HepG2 (cell line): ENCODE results near the gene PLSCR4. TPM values are rescaled to one million over a fixed set of nuclear protein-coding genes. Genes with fewer than 3 reads are reported as not detected.

ENCODE experiments used
- CCAR2 ChIP-seq: fragments of 200-400 bp; formaldehyde crosslinking; optimal IDR thresholded peaks from 2 replicates; pipeline ENCODE3; 2018; ENCODE audit warnings: low read depth, mild to moderate bottlenecking, low read length, moderate library complexity
- EHMT2 ChIP-seq: fragments of 200-600 bp; sonication (generic); IDR thresholded peaks from 2 replicates; pipeline ENCODE4 v1.7.0; 2017; ENCODE audit warnings: antibody characterized with exemption, low read depth, low read length, borderline replicate concordance
- EP300 ChIP-seq, 3 experiments: sonication (generic) in 1 of 3; formaldehyde crosslinking in 1 of 3; IDR thresholded peaks; 2 replicates each; pipeline versions ENCODE4 v1.5.1 to v1.6.1; 2011 to 2020; ENCODE audit warnings: low read depth in 2 of 3, low read length in 2 of 3, borderline replicate concordance in 1 of 3, improper control_type of control experiment in 1 of 3, mild to moderate bottlenecking in 1 of 3, missing genetic modification reagents in 1 of 3, moderate library complexity in 1 of 3
- HDAC2 ChIP-seq: sonication (generic); formaldehyde crosslinking; IDR thresholded peaks from 2 replicates; pipeline ENCODE4 v1.4.0; 2020; ENCODE audit warnings: missing genetic modification reagents
- HMG20B ChIP-seq: conservative IDR thresholded peaks from 2 replicates; pipeline ENCODE4 v1.6.1; 2016; ENCODE audit warnings: missing genetic modification reagents, missing compliant biosample characterization
- NAIF1 ChIP-seq: sonication (generic); formaldehyde crosslinking; IDR thresholded peaks from 2 replicates; pipeline ENCODE4 v1.5.0; 2020; ENCODE audit warnings: mild to moderate bottlenecking, missing genetic modification reagents, borderline replicate concordance
- POLR2A ChIP-seq, 2 experiments: IDR thresholded peaks; 2 replicates each; pipeline ENCODE4 v1.6.1; 2011; ENCODE audit warnings: low read depth in 2 of 2, low read length in 2 of 2, mild to moderate bottlenecking in 1 of 2, moderate library complexity in 1 of 2; ENCODE audit not compliant: insufficient read depth in 1 of 2
- RFX5 ChIP-seq: IDR thresholded peaks from 2 replicates; pipeline ENCODE4 v1.6.1; 2011; ENCODE audit warnings: low read depth, low read length, improper control_type of control experiment
- SMAD9 ChIP-seq: sonication (generic); formaldehyde crosslinking; IDR thresholded peaks from 2 replicates; pipeline ENCODE4 v1.5.1; 2020; ENCODE audit warnings: mild to moderate bottlenecking, missing genetic modification reagents
- SMARCC2 ChIP-seq: fragments of 450-650 bp; IDR thresholded peaks from 2 replicates; pipeline ENCODE4 v1.6.1; 2017; ENCODE audit warnings: antibody characterized with exemption, mild to moderate bottlenecking
- SOX13 ChIP-seq, 3 experiments: fragments of 450-650 bp in 1 of 3; sonication (generic) in 1 of 3; formaldehyde crosslinking in 1 of 3; IDR thresholded peaks in 2 of 3; conservative IDR thresholded peaks in 1 of 3; 2 replicates each; pipeline versions ENCODE4 v1.5.0 to v1.6.1; 2016 to 2020; ENCODE audit warnings: antibody characterized with exemption in 1 of 3, mild to moderate bottlenecking in 1 of 3, missing compliant biosample characterization in 1 of 3, missing genetic modification reagents in 1 of 3, moderate library complexity in 1 of 3
- TAF1 ChIP-seq: sonication (generic); formaldehyde crosslinking; IDR thresholded peaks from 2 replicates; pipeline ENCODE4 v1.4.0; 2020; ENCODE audit warnings: missing genetic modification reagents
- TBX3 ChIP-seq: fragments of 450-650 bp; IDR thresholded peaks from 2 replicates; pipeline ENCODE4 v1.6.1; 2017; ENCODE audit warnings: antibody characterized with exemption, mild to moderate bottlenecking, inconsistent platforms, borderline replicate concordance
- ZFP36L1 ChIP-seq: sonication (generic); formaldehyde crosslinking; IDR thresholded peaks from 2 replicates; pipeline ENCODE4 v1.8.0; 2022; ENCODE audit warnings: mild to moderate bottlenecking, missing genetic modification reagents, moderate library complexity
- ZNF121 ChIP-seq: sonication (generic); formaldehyde crosslinking; IDR thresholded peaks from 2 replicates; pipeline ENCODE4 v1.5.0; 2020; ENCODE audit warnings: mild to moderate bottlenecking, missing genetic modification reagents
- ZNF253 ChIP-seq: sonication (generic); formaldehyde crosslinking; IDR thresholded peaks from 2 replicates; pipeline ENCODE4 v1.8.0; 2022; ENCODE audit warnings: mild to moderate bottlenecking, missing genetic modification reagents, borderline replicate concordance
- ZNF614 ChIP-seq: IDR thresholded peaks from 2 replicates; pipeline ENCODE4 v1.6.1; 2018; ENCODE audit warnings: missing biosample characterization, missing genetic modification reagents, inconsistent platforms, borderline replicate concordance
- ZSCAN20 ChIP-seq: sonication (generic); formaldehyde crosslinking; IDR thresholded peaks from 2 replicates; pipeline ENCODE4 v1.4.0; 2020; ENCODE audit warnings: missing genetic modification reagents, mild to moderate bottlenecking, borderline replicate concordance
- polyA plus RNA-seq, 8 experiments: library from polyadenylated mRNA; depleted of rRNA in 3 of 8; stranded (reverse) in 7 of 8; unstranded in 1 of 8; fragments of >200 nt; fragmentation: Illumina TruSeq in 4 of 8; extraction: Trizol in 4 of 8; gene quantifications; 2 replicates each; pipeline versions ENCODE4 v1.2.1 to v1.2.3, GENCODE V29; 2011 to 2016; ENCODE audit warnings: low read depth in 4 of 8, missing spikeins in 1 of 8, mixed read lengths in 1 of 8; ENCODE audit not compliant: insufficient read depth in 1 of 8
- total RNA-seq, 5 experiments: library from RNA; depleted of rRNA; stranded (reverse); fragments of >200 nt; fragmentation: Illumina TruSeq; extraction: Trizol; gene quantifications; 2 replicates each; pipeline ENCODE4 v1.2.3, GENCODE V29; 2016; ENCODE audit warnings: low read depth in 1 of 5
- TF ChIP-seq, protein P1 (sequence below): sonication (generic); formaldehyde crosslinking; IDR thresholded peaks from 2 replicates; pipeline ENCODE4 v1.4.0; 2020; ENCODE audit warnings: mild to moderate bottlenecking, missing genetic modification reagents
- TF ChIP-seq, protein P2 (sequence below): sonication (generic); formaldehyde crosslinking; IDR thresholded peaks from 2 replicates; pipeline ENCODE4 v1.5.0; 2020; ENCODE audit warnings: mild to moderate bottlenecking, missing genetic modification reagents
- TF ChIP-seq, protein P3 (sequence below): sonication (generic); formaldehyde crosslinking; IDR thresholded peaks from 2 replicates; pipeline ENCODE4 v1.8.1; 2023; ENCODE audit warnings: mild to moderate bottlenecking, missing genetic modification reagents
- TF ChIP-seq, protein P4 (sequence below): sonication (generic); formaldehyde crosslinking; IDR thresholded peaks from 2 replicates; pipeline ENCODE4 v1.9.0; 2021; ENCODE audit warnings: missing genetic modification reagents, borderline replicate concordance
- TF ChIP-seq, protein P5 (sequence below): sonication (generic); formaldehyde crosslinking; IDR thresholded peaks from 2 replicates; pipeline ENCODE4 v1.8.0; 2022; ENCODE audit warnings: mild to moderate bottlenecking, missing genetic modification reagents, moderate library complexity

Gene PLSCR4
- total and polyA plus RNA-seq, 2 of the 13 experiments (the other 11 are each of a cell fraction or from before 2014, with no cell fraction given) = 1.5 to 59.0 TPM

DNA sequence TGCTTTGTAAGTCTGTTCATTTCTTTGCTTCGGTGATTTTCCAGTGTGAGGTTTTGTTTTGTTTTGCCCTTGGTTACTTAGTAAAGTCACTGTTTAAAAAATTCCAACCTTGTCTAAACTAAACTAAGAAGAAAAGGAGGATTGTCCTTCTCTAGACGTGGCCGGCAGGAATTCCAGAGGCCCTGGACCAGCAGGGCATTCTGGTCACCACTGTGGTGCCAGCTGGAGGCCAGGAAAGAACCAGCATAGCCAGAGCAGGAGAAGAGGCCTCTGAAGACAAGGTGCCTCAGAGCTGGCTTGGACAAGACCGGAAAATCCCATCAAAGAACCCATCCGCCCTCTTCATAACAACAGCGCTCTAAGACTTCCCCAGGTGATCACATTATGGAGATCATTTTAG, 98.1 kb downstream of the PLSCR4 start (continued):
- TF ChIP-seq, protein P1, sequence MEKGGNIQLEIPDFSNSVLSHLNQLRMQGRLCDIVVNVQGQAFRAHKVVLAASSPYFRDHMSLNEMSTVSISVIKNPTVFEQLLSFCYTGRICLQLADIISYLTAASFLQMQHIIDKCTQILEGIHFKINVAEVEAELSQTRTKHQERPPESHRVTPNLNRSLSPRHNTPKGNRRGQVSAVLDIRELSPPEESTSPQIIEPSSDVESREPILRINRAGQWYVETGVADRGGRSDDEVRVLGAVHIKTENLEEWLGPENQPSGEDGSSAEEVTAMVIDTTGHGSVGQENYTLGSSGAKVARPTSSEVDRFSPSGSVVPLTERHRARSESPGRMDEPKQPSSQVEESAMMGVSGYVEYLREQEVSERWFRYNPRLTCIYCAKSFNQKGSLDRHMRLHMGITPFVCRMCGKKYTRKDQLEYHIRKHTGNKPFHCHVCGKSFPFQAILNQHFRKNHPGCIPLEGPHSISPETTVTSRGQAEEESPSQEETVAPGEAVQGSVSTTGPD (CRISPR knock-in tag) = peak; percentile 88
- TF ChIP-seq EP300 (IDR thresholded peaks at IDR 0.05; ENCODE audit: low read depth in 2 of 2, low read length in 2 of 2) (peak in 1 of 2 experiments; percentile 58; a peak in 2 of 4 replicates), EP300 (CRISPR knock-in tag; IDR thresholded peaks at IDR 0.05; ENCODE audit: borderline replicate concordance) (no peak), SMAD9 (CRISPR knock-in tag) (no peak), ZNF253 (CRISPR knock-in tag) (no peak), HDAC2 (no peak), NAIF1 (CRISPR knock-in tag) (no peak), ZFP36L1 (CRISPR knock-in tag) (no peak), TBX3 (no peak), POLR2A (IDR thresholded peaks at IDR 0.05; ENCODE audit: insufficient read depth in 1 of 2, low read depth in 2 of 2, low read length in 2 of 2) (peak in 1 of 2 experiments; percentile 55; a peak in 1 of 4 replicates), TAF1 (CRISPR knock-in tag) (no peak), EHMT2 (no peak), ZNF614 (CRISPR knock-in tag) (no peak), RFX5 (no peak), ZNF121 (CRISPR knock-in tag) (no peak), SMARCC2 (no peak), HMG20B (no peak), CCAR2 (no peak), SOX13 (IDR thresholded peaks at IDR 0.05) (no peak), SOX13 (CRISPR knock-in tag; conservative IDR thresholded peaks at IDR 0.05 in 1 of 2, IDR thresholded peaks at IDR 0.05 in 1 of 2) (peak in 1 of 2 experiments; percentile 62; a peak in 2 of 4 replicates), ZSCAN20 (no peak)
- TF ChIP-seq, protein P2, sequence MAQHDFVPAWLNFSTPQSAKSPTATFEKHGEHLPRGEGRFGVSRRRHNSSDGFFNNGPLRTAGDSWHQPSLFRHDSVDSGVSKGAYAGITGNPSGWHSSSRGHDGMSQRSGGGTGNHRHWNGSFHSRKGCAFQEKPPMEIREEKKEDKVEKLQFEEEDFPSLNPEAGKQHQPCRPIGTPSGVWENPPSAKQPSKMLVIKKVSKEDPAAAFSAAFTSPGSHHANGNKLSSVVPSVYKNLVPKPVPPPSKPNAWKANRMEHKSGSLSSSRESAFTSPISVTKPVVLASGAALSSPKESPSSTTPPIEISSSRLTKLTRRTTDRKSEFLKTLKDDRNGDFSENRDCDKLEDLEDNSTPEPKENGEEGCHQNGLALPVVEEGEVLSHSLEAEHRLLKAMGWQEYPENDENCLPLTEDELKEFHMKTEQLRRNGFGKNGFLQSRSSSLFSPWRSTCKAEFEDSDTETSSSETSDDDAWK (CRISPR knock-in tag) = no peak
- TF ChIP-seq, protein P3, sequence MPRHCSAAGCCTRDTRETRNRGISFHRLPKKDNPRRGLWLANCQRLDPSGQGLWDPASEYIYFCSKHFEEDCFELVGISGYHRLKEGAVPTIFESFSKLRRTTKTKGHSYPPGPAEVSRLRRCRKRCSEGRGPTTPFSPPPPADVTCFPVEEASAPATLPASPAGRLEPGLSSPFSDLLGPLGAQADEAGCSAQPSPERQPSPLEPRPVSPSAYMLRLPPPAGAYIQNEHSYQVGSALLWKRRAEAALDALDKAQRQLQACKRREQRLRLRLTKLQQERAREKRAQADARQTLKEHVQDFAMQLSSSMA = no peak
- TF ChIP-seq, protein P4, sequence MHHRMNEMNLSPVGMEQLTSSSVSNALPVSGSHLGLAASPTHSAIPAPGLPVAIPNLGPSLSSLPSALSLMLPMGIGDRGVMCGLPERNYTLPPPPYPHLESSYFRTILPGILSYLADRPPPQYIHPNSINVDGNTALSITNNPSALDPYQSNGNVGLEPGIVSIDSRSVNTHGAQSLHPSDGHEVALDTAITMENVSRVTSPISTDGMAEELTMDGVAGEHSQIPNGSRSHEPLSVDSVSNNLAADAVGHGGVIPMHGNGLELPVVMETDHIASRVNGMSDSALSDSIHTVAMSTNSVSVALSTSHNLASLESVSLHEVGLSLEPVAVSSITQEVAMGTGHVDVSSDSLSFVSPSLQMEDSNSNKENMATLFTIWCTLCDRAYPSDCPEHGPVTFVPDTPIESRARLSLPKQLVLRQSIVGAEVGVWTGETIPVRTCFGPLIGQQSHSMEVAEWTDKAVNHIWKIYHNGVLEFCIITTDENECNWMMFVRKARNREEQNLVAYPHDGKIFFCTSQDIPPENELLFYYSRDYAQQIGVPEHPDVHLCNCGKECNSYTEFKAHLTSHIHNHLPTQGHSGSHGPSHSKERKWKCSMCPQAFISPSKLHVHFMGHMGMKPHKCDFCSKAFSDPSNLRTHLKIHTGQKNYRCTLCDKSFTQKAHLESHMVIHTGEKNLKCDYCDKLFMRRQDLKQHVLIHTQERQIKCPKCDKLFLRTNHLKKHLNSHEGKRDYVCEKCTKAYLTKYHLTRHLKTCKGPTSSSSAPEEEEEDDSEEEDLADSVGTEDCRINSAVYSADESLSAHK (CRISPR knock-in tag) = no peak
- TF ChIP-seq, protein P5, sequence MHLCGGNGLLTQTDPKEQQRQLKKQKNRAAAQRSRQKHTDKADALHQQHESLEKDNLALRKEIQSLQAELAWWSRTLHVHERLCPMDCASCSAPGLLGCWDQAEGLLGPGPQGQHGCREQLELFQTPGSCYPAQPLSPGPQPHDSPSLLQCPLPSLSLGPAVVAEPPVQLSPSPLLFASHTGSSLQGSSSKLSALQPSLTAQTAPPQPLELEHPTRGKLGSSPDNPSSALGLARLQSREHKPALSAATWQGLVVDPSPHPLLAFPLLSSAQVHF (CRISPR knock-in tag) = no peak
